ENCODE data around the gene MICAL2.

MICAL2 gene

DNA sequence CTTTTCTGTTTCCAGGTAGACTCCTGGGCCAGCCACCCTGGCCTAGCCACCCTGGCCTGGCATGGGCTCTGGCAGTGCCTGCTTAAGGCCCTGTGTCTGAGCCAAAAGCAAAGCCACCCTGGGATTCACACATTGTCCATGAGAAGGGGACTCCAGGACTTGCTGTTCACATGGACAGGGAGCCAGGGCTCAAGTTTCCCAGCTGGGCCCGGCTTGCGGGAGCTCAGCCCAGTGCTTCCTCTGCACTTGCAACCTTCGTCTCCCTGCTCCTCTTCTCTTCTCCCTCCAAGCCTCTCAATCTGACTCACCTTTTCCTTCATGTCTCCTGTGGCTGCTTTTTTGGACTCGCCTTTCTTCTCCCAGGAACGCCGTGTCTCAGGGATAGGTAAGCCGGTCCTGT is 130.3 kb downstream of the MICAL2 start:
- in situ Hi-C loops (cut with MboI; ENCODE audit: low sequenced_read_pairs), result no loop called here

DNA sequence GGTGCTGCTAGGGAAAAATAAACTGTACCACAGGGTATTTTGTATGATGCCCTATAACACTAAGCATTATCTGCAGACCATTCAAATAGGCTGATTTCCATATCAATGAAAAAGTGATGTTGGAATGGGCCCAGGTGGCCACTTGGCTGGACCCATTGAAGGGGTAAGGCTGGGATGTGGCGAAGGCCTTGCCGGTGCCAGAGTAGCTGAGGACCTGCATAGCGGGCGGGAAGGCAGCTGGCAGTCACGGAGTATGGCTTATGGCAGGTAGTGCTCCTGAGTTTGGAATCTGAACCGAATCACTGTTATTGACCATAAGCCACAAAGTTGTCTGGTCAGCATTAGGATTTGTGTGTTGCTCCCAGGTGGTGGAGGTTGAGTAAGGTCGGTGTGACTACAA is 131.0 kb downstream of the MICAL2 start:
- in situ Hi-C loops (cut with MboI; ENCODE audit: low sequenced_read_pairs), result no loop called here

DNA sequence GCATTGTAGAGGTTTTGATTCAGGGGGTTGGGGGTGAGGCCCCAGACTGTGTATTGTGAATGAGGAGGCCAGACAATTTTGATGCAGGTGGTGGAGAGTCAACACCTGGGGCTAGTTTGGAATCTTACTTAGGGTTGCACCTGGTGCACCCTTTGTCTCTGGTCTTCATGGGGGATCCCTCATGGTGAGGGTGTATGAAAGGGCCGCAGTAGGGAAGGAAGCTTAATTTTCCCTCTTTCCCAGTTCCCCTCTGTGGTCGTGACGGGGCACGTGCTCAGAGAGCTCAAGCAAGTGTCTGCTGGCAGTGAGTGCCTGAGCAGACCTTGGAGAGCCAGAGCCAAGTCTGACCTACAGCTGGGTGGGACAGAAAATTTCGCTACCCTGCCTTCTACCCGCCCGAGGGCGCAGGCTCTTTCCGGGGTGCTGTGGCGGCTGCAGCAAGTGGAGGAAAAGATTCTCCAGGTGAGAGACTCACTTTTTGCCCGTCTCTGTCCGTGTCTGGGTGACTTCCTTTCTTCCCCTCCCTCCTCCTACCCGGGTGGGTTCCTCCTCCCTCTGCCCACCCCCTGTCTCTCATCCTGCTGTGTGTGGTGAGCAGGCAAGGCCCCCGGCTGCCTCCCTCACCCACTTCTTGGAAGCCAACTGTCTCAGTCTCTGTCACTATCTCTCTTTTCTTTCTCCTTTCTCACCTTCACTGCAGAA is 131.7 kb downstream of the MICAL2 start:
- in situ Hi-C loops (cut with MboI; ENCODE audit: low sequenced_read_pairs), result no loop called here

DNA sequence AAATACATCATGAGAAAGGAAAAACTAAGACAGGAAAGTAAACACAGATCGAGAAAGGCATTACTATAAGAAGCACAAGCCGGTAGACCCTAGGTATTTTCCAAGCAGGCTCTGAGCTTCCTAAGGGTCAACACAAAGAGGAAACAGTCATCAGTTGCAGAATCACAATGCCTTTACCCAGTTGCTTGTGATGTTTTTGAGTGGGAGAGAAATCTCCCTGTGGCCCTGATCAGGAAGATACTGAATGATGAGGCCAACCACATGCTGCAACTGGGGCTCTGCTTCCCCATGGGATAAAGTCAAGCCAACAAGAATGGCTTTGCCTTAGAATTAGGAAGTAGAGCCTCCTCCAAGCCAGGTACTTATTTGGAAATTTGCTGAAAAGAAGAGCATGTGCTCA is 132.6 kb downstream of the MICAL2 start:
- in situ Hi-C loops (cut with MboI; ENCODE audit: low sequenced_read_pairs), result no loop called here

DNA sequence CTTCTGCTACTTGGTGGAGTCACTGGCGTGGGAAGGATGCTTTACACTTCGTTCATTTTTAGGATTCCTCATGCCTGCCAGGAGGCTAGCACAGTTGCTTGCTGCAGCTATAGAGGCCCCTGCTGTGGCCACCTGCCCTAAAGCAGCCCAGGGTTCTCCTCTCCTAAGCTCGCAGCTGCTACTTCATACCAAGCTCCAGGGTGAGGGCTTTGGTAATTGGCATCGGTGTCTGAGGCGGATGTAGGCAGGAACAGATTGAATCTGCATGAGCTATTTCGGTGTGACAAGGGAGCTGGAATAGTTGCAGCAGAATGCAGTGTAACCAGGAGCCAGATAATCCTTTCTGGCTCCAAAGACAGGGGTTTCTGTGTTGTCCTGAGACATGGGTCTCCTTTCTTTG is 133.1 kb downstream of the MICAL2 start:
- in situ Hi-C loops (cut with MboI; ENCODE audit: low sequenced_read_pairs), result no loop called here

DNA sequence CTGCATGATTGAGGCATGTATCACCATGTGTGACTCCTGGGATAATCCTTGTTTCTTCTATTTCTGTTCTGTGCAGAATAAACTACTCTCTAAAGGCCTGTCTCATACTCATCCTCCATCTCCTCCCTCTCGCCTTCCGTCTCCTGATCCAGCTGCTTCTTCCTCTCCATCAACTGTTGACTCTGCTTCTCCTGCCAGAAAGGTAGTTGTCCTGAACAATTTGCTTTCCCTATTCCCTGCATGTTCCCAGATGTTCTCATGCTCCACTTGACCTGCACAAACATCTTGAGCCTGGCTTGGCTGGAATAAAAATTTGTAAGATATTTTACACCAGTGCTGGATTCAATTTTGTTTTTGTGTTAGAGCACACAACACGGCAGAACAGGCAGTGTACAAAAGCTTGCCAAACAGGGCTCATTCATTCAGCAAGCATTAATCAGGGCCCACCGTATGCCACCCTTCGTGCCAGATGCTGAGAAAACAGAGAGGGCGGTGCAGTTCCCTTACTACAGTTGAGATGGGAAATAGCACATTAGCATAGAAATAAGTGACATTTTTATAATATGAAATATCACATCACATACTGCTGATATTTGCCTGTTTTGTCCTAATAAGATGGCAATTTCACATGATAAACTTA is 133.6 kb downstream of the MICAL2 start:
- in situ Hi-C loops (cut with MboI; ENCODE audit: low sequenced_read_pairs), result no loop called here

DNA sequence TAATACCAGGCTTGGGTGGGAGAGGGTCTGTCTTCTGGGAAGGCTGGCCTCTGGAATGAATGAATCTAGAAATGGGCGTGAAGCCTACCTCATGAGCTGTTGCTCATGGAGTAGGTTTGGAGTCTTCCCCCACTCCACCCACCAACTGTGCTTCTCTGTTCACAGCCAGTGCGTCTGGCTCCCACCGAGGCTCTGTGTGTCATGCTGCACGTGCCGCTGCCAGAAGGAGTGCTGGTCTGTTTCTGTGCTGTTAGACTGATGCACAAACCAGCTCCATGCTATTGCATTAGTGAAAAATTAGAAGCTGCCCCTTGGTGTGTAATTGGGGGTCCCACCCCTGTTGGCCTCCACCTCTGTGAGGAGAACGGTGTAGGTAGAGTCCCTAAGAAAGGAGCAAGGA is 134.7 kb downstream of the MICAL2 start:
- in situ Hi-C loops (cut with MboI; ENCODE audit: low sequenced_read_pairs), result no loop called here

DNA sequence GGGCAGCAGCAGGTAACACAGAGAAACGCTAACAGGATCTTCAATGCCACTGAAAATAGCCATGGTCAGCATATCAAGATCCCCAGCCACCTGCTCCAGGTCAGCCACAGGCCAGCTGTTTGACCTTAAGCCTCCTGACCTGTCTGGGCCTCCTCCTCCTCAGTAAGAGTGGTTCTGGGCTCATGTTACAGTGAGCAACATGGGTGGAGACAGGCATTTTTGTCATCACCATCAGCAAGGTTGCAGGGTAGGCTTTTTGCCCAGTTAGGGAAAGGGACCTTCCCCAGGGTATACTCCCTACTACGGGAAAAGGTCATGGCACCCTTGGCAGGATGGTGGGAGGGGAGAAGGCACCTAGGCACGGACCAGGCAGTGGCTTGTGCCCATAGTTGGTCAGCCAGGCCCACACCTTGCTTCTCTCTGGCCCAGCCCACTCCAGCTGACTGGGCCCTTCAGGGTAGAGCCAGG is 135.2 kb downstream of the MICAL2 start:
- in situ Hi-C loops (cut with MboI; ENCODE audit: low sequenced_read_pairs), result no loop called here

DNA sequence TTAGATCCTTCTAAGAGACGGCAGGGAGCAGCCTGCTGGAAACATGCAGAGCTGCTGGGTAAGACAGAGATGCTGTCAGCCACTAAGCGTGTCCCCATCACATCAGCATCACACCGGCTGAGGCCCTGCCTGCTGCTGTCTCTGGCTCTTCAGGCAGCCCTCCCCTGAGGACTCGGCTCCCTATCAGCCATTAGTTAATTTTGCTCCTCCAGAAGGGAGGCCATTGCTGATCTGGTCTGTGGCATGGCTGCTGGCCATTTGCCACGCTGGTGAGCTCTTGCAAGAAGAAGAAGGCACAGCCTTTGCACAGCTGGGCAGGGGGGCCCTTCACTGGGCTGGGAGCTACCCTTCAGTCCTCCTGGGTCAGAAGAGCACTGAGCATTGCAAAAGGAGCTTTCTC is 135.8 kb downstream of the MICAL2 start:
- in situ Hi-C loops (cut with MboI; ENCODE audit: low sequenced_read_pairs), result no loop called here

DNA sequence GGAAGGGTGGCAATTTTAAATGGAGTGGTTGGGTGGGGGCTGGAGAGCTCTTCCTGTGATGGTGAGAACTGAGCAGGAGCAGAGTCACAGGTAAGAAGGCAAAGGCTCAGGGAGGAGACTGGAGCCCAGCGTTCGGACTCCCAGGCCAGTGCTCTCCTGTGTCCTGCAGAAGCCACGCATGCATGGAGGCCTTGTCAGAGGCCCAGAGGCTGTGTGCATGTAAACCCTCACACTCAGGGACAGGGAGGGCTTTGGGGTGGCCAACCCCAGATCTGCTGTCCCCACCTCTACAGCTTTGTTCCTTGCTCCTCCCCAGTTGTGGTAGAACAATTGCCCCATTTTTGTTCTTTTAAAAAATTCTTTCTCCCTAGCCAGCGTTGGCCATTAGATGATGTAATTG is 136.6 kb downstream of the MICAL2 start:
- in situ Hi-C loops (cut with MboI; ENCODE audit: low sequenced_read_pairs), result no loop called here

DNA sequence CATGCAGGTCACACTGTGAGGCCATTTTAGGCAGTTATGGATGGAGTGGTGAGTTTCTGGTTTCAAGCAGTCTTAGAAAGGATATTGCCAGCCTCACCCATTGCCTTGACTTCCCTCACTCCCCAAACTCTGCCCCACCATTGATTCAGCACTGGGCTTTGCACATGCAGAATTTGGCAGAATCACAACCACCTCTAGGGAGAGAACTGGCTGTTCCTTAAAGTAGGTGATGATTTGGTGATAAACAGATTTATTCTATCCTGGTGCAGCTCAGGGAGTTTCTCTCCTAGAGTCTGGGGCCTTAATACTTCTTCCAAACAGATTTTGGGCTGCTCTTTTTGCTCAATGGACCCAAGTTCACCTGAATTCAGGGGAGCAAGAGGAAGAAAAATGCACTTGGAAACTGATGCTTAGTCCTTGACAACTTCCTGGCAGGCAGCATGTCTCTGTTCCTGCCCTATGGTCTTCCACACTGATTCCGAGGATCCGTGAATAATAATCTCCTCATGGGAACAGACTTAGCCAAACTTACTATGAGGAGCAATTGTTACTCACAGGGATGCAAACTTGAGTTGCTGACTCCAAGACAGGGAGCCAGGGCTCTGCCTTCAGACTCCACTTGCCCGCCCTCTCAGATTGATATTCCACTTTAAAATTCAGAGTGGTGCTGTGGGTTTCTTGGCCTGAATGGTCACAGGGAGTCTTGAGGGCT is 137.3 kb downstream of the MICAL2 start:
- in situ Hi-C loops (cut with MboI; ENCODE audit: low sequenced_read_pairs), result no loop called here

DNA sequence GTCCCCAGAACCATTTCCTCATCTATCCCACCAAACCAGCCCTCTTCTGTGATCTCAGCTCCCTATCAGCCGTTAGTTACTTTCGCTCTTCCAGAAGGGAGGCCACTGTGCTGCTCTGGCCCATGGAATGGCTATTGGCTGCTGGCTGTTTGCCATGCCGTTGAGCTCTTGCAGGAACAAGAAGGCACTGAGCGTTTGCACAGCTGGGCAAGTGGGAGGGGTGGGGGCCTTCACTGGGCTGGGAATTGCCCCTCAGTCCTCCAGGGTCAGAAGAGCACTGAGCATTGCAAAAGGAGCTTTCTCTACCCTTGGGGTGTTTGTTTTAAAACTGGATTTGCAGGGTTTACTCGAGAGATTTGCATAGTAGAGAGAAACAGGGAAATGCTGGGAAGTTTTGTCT is 137.9 kb downstream of the MICAL2 start:
- in situ Hi-C loops (cut with MboI; ENCODE audit: low sequenced_read_pairs), result no loop called here

DNA sequence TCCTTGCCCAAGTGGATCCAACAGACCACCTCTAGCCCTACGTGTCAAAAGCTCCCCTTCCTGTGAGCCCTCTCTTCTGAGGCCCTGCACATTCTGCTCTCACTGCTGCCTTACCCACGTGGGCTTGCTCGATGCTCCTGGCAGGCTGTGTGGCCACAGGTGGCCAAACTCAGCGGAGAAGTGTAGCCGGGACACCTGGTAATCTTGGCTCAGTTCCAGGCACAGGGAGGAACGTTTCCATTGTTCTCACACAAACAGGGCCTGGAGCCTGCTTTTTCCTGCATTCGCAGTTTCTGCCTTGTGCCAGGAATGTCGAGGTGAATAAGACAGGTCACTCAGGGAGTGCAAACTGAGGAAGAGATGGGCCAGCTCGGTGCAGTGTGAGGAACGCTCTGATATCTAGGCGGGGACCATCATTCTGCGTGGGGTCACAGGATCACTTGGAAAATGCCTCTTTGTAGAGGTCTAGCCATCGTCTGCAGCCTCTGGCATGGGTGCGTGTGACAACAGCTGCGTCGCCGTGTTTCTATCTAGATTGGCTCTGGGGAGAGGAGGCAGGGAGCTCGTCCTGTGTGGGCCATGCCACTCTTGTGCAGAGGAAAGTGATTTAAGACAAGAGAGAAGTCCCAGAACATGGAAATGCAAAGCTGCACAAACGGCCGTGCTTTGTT is 139.3 kb downstream of the MICAL2 start:
- in situ Hi-C loops (cut with MboI; ENCODE audit: low sequenced_read_pairs), result no loop called here

DNA sequence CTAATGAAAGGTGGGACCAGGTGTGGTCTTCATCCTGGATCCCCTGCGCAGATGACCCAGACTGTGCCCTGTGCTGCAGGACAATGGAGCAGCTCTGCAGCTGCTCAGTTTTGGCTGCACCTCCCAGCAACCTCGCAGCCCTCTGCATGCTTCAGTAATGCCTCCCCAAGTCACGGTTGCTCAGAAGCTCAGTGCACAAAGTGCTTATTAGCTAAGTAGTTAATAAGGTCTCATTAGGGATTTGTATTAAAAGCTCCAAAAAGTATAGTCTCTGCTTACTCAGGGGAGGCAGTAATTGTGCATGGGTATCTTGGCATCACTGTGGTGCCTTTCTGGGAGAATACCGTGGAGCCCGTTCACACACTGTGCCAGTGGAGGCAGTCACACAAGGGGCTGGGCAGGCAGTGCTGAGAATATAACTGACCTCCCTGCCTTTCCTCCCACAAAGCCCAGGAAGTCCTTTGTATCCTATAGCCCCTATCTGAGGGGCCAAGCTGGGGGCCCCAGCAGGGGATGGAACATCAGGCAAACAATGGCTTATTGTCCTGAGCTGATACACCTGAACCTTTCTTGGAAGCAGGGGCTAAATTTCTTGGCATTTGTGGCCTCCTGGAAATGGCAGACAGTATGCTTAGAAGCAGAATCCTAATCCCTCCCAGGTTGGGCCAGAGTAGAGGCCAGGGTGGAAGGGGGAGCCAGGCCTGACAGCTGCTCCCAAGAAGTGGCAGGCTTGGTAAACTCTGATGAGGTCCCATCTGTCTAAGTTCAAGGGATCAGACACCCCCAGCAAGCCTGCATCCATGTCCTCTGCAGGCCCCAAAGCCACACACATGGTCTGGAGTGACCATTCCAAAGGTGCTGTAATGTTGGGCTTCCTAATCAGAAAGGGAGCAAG is 141.5 kb downstream of the MICAL2 start:
- in situ Hi-C loops (cut with MboI; ENCODE audit: low sequenced_read_pairs), result no loop called here

DNA sequence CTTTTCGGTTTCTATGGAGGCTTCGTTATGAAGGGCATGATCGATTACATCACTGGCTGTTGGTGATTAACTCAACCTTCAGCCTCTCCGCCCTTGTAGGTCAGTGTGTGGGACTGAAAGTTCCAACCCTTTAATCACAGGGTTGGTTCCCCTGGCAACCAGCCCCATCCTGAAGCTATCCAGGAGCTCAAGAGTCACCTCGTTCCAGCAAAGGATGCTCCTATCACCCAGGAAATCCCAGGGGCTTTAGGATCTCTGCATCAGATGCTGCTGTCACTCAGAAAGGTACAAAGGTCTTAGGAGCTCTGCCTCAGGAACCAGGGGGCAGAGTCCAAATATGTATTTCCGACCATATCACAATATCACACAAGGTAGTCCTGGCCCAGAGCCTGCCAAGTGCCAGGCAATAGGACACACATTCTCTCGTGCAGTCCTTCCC is 143.5 kb downstream of the MICAL2 start:
- in situ Hi-C loops (cut with MboI; ENCODE audit: low sequenced_read_pairs), result no loop called here

DNA sequence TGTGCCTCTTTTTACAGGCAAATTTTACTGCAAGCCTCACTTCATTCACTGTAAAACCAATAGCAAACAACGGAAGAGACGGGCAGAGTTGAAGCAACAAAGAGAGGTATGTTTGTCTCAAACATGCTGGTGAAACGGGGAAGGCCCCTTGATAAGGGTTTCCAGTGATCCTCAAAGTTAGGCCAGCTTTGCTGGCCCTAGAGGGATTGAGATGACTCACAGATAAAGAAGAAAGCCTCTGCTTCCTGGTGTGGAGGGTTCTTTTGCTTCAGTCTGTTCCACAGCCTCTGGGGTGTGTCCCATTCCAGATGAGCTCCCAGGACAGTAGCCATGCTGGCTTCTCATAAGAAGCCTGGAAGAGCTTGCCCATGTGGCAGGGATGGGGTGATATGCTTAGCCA is 148.1 kb downstream of the MICAL2 start:
- in situ Hi-C loops (cut with MboI; ENCODE audit: low sequenced_read_pairs), result no loop called here

DNA sequence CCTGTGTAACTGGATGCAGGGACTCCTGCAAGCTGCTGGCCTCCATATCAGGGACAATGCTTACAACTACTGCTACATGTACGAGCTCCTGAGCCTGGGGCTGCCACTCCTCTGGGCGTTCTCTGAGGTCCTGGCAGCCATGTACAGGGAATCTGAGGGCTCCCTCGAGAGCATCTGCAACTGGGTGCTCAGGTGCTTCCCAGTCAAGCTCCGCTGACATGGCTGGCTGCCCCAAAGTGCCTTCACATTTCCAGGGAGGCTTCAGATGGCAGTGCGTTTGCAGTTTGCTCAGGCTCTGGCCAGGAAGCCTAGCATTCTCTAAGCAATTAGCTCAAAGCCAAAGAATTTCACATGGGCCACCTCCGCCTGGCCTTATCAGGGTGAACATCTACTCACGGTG is 149.6 kb downstream of the MICAL2 start:
- in situ Hi-C loops (cut with MboI; ENCODE audit: low sequenced_read_pairs), result no loop called here

DNA sequence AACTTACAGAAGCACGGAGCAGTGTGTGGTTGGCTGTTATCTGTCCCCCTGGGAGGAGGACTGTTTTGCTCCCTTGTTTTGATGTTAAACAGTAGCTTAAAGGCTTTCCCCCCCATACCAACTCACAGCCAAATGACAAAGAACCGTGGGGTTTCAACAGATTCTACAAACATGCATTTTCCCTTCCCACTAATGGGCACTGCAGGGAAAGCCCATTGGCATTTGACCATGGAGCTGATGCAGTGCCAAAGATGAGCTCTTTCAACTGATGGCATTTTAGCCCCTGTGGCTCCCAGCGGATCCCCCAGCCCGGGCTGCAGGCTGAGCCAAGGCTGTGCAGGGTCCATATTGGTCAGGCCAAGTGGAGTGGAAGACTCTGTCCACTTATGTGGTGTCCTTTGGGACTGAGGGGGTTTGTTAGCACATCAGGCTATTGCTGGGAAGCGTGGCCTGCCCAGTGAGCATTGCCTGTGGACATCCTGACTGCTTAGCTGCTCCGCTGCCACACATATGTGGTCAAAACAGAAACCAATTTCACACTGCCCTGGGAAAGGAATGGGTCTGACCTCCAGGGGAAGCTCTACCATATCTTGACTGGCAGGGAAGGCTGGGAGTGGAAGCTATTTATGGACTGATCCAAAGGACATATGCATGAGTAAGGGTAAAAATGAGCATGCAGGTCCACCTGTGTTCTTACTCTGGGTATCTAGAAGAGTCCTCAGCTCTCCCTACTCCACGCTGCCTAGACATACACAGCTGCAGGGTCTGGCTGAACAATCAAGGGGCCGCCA is 150.5 kb downstream of the MICAL2 start:
- in situ Hi-C loops (cut with MboI; ENCODE audit: low sequenced_read_pairs), result no loop called here

DNA sequence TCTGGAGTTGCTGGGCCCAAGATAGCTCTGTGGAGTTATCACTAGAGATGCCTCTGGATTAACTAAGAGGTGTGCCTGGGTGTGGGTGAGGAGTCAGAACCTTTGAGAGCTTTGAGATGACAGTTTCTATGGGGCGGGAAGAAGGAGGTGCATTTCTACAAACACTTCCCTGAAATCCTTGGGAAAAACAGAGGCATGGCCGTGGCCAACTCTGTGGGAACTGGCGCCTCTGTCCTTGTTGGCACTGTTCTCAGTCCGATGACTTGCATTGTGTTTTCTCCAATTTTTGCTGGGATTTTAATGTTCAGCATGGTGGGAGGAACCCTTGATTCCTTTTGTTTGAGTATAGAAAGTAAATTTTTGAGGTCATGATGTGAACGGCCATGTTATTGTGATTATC is 151.2 kb downstream of the MICAL2 start:
- in situ Hi-C loops (cut with MboI; ENCODE audit: low sequenced_read_pairs), result no loop called here

Measured in hTERT RPE-1 (cell line).